ENCODE measurements around the gene PIGU.

PIGU gene

GRCh38 chr20:34575271-34575670 is 101.6 kb downstream of the PIGU start:
- Mint-ChIP-seq H3K9me3 (no peaks in the 10 kb centered on the region), H3K27ac (no peak overlapping the region)

GRCh38 chr20:34574861-34575260 is 102.0 kb downstream of the PIGU start:
- Mint-ChIP-seq H3K36me3 (ENCODE audit: low read depth) (peaks cover 13% of the 10 kb centered on the region), H3K4me1 (ENCODE audit: low read depth) (peaks cover 19% of the 10 kb centered on the region), H3K4me3 (no peak overlapping the region), H3K27ac (no peak overlapping the region), H3K27me3 (ENCODE audit: low read depth) (no peaks in the 10 kb centered on the region), H3K9me3 (no peaks in the 10 kb centered on the region)

More at GRCh38 chr20:34575271-34575670, 101.6 kb downstream of the PIGU start:
- H3K4me1 Mint-ChIP-seq (ENCODE audit: low read depth), result peaks cover 24% of the 10 kb centered on the region
- H3K4me3 Mint-ChIP-seq, result no peak overlapping the region
- peaks cover 13% of the 10 kb centered on the region for H3K36me3 Mint-ChIP-seq (ENCODE audit: low read depth)
- H3K27me3 Mint-ChIP-seq (ENCODE audit: low read depth), result no peaks in the 10 kb centered on the region

GRCh38 chr20:34574426-34574825 is 102.5 kb downstream of the PIGU start:
- Mint-ChIP-seq H3K4me1 (ENCODE audit: low read depth) (peaks cover 15% of the 10 kb centered on the region), H3K9me3 (no peaks in the 10 kb centered on the region), H3K4me3 (no peak overlapping the region), H3K27me3 (ENCODE audit: low read depth) (no peaks in the 10 kb centered on the region), H3K36me3 (ENCODE audit: low read depth) (peaks cover 11% of the 10 kb centered on the region), H3K27ac (no peak overlapping the region)

- no peaks in the 10 kb centered on the region for H3K27me3 Mint-ChIP-seq (ENCODE audit: low read depth)
- H3K36me3 Mint-ChIP-seq (ENCODE audit: low read depth), result peaks cover 11% of the 10 kb centered on the region
- H3K27ac Mint-ChIP-seq, result no peak overlapping the region
- no peak overlapping the region for H3K4me3 Mint-ChIP-seq
- H3K9me3 Mint-ChIP-seq, result no peaks in the 10 kb centered on the region
- H3K4me1 Mint-ChIP-seq (ENCODE audit: low read depth), result peaks cover 14% of the 10 kb centered on the region
Measured at GRCh38 chr20:34573541-34574300, 103.2 kb downstream of the PIGU start.

GRCh38 chr20:34571753-34572152 is 105.1 kb downstream of the PIGU start:
- Mint-ChIP-seq H3K4me1 (ENCODE audit: low read depth) (peaks cover 9% of the 10 kb centered on the region), H3K4me3 (no peak overlapping the region), H3K9me3 (no peaks in the 10 kb centered on the region), H3K36me3 (ENCODE audit: low read depth) (peaks cover 12% of the 10 kb centered on the region), H3K27me3 (ENCODE audit: low read depth) (no peaks in the 10 kb centered on the region), H3K27ac (no peak overlapping the region)

GRCh38 chr20:34570859-34571306 is 106.0 kb downstream of the PIGU start:
- Mint-ChIP-seq H3K9me3 (no peaks in the 10 kb centered on the region), H3K4me3 (no peak overlapping the region), H3K4me1 (ENCODE audit: low read depth) (peaks cover 9% of the 10 kb centered on the region), H3K36me3 (ENCODE audit: low read depth) (peaks cover 12% of the 10 kb centered on the region), H3K27ac (peak overlapping the region; percentile 63), H3K27me3 (ENCODE audit: low read depth) (no peaks in the 10 kb centered on the region)

- no peak overlapping the region for H3K27ac Mint-ChIP-seq
- H3K36me3 Mint-ChIP-seq (ENCODE audit: low read depth), result peaks cover 9% of the 10 kb centered on the region
- H3K4me1 Mint-ChIP-seq (ENCODE audit: low read depth), result peaks cover 11% of the 10 kb centered on the region
Measured at GRCh38 chr20:34569598-34569997, 107.3 kb downstream of the PIGU start.

GRCh38 chr20:34567892-34568865 is 108.7 kb downstream of the PIGU start:
- Mint-ChIP-seq H3K27ac (no peak overlapping the region), H3K9me3 (no peaks in the 10 kb centered on the region), H3K4me1 (ENCODE audit: low read depth) (peaks cover 11% of the 10 kb centered on the region), H3K36me3 (ENCODE audit: low read depth) (peaks cover 6% of the 10 kb centered on the region), H3K4me3 (no peak overlapping the region), H3K27me3 (ENCODE audit: low read depth) (no peaks in the 10 kb centered on the region)

More at GRCh38 chr20:34569598-34569997, 107.3 kb downstream of the PIGU start:
- H3K27me3 Mint-ChIP-seq (ENCODE audit: low read depth), result no peaks in the 10 kb centered on the region
- H3K9me3 Mint-ChIP-seq, result no peaks in the 10 kb centered on the region
- no peak overlapping the region for H3K4me3 Mint-ChIP-seq

GRCh38 chr20:34566978-34567891 is 109.7 kb downstream of the PIGU start:
- Mint-ChIP-seq H3K9me3 (no peaks in the 10 kb centered on the region), H3K27ac (no peak overlapping the region), H3K36me3 (ENCODE audit: low read depth) (peaks cover 6% of the 10 kb centered on the region), H3K4me3 (no peak overlapping the region), H3K27me3 (ENCODE audit: low read depth) (no peaks in the 10 kb centered on the region), H3K4me1 (ENCODE audit: low read depth) (peaks cover 11% of the 10 kb centered on the region)

GRCh38 chr20:34564833-34565232 is 112.1 kb downstream of the PIGU start:
- H3K27me3 Mint-ChIP-seq (ENCODE audit: low read depth), result no peaks in the 10 kb centered on the region
- H3K36me3 Mint-ChIP-seq (ENCODE audit: low read depth), result peaks cover 4% of the 10 kb centered on the region
- H3K4me3 Mint-ChIP-seq, result no peak overlapping the region
- peaks cover 9% of the 10 kb centered on the region for H3K4me1 Mint-ChIP-seq (ENCODE audit: low read depth)
- no peaks in the 10 kb centered on the region for H3K9me3 Mint-ChIP-seq
- no peak overlapping the region for H3K27ac Mint-ChIP-seq

GRCh38 chr20:34562641-34563040 is 114.3 kb downstream of the PIGU start:
- Mint-ChIP-seq H3K27ac (no peak overlapping the region), H3K36me3 (ENCODE audit: low read depth) (peaks cover 1% of the 10 kb centered on the region), H3K4me3 (no peak overlapping the region)

GRCh38 chr20:34561661-34562060 is 115.2 kb downstream of the PIGU start:
- H3K27ac Mint-ChIP-seq, result peak overlapping the region; percentile 75
- peak overlapping the region; percentile 33 for H3K4me3 Mint-ChIP-seq
- no peaks in the 10 kb centered on the region for H3K27me3 Mint-ChIP-seq (ENCODE audit: low read depth)

More at GRCh38 chr20:34562641-34563040, 114.3 kb downstream of the PIGU start:
- Mint-ChIP-seq H3K4me1 (ENCODE audit: low read depth) (peaks cover 15% of the 10 kb centered on the region), H3K27me3 (ENCODE audit: low read depth) (no peaks in the 10 kb centered on the region), H3K9me3 (no peaks in the 10 kb centered on the region)

GRCh38 chr20:34560614-34561013 is 116.3 kb downstream of the PIGU start:
- Mint-ChIP-seq H3K4me3 (no peak overlapping the region), H3K36me3 (ENCODE audit: low read depth) (peaks cover 1% of the 10 kb centered on the region), H3K27me3 (ENCODE audit: low read depth) (no peaks in the 10 kb centered on the region), H3K27ac (no peak overlapping the region), H3K4me1 (ENCODE audit: low read depth) (peaks cover 22% of the 10 kb centered on the region), H3K9me3 (no peaks in the 10 kb centered on the region)

More at GRCh38 chr20:34561661-34562060, 115.2 kb downstream of the PIGU start:
- H3K9me3 Mint-ChIP-seq, result no peaks in the 10 kb centered on the region
- peaks cover 23% of the 10 kb centered on the region for H3K4me1 Mint-ChIP-seq (ENCODE audit: low read depth)
- H3K36me3 Mint-ChIP-seq (ENCODE audit: low read depth), result peaks cover 1% of the 10 kb centered on the region

- H3K27ac Mint-ChIP-seq, result peak overlapping the region; percentile 55
- H3K4me3 Mint-ChIP-seq, result peak overlapping the region; percentile 61
- H3K36me3 Mint-ChIP-seq (ENCODE audit: low read depth), result peaks cover 1% of the 10 kb centered on the region
- H3K4me1 Mint-ChIP-seq (ENCODE audit: low read depth), result peaks cover 21% of the 10 kb centered on the region
- no peaks in the 10 kb centered on the region for H3K9me3 Mint-ChIP-seq
- H3K27me3 Mint-ChIP-seq (ENCODE audit: low read depth), result no peaks in the 10 kb centered on the region
Measured at GRCh38 chr20:34560141-34560523, 116.8 kb downstream of the PIGU start.
